ENCODE results near the gene DNAAF5. TPM values are rescaled to one million over a fixed set of nuclear protein-coding genes. Genes with fewer than 3 reads are reported as not detected.

Gene DNAAF5
- total RNA-seq, 2 experiments from 2014 or later: 42.6 to 58.5 TPM

GRCh38 chr7:746155-747061 lies 19.9 kb downstream of the DNAAF5 start:
- Histone ChIP-seq H3K4me3 (ENCODE audit: low read depth, low read length, poor library complexity, severe bottlenecking) (no peak overlapping the region), H3K79me2 (ENCODE audit: insufficient read depth, low read depth, low read length) (no peaks in the 10 kb centered on the region), H3K27ac (ENCODE audit: low read depth, low read length, poor library complexity, severe bottlenecking) (no peak overlapping the region), H3K9me3 (ENCODE audit: low read length) (no peaks in the 10 kb centered on the region), H3K9me2 (ENCODE audit: insufficient read depth, low read length) (no peaks in the 10 kb centered on the region), H3K4me2 (ENCODE audit: low read length) (no peak overlapping the region), H2AFZ (ENCODE audit: low read length) (no peak overlapping the region), H3K36me3 (ENCODE audit: insufficient read depth, low read length) (peaks cover 59% of the 10 kb centered on the region), H3K4me1 (ENCODE audit: insufficient read depth, low read length, poor library complexity, severe bottlenecking) (no peaks in the 10 kb centered on the region), H4K20me1 (ENCODE audit: insufficient read depth, low read length) (no peaks in the 10 kb centered on the region)
- no peak for TF ChIP-seq CTCF (conservative IDR thresholded peaks at IDR 0.05; ENCODE audit: low read length)
- TF ChIP-seq EZH2phosphoT487 (IDR thresholded peaks at IDR 0.05; ENCODE audit: borderline replicate concordance, low read depth, low read length): no peak
- DNase-seq (ENCODE audit: low spot score): no peak
- intact Hi-C loops (cut with micrococcal nuclease; ENCODE audit: unreplicated experiment): no loop called here
- BruUV-seq (replicated peaks): no TSS peak
- CTCF ChIA-PET (ENCODE audit: unreplicated experiment): no interaction called here
- POLR2A ChIA-PET: no interaction called here

GRCh38 chr7:747186-747585 lies 20.7 kb downstream of the DNAAF5 start:
- Histone ChIP-seq H4K20me1 (ENCODE audit: insufficient read depth, low read length) (no peaks in the 10 kb centered on the region), H3K4me2 (ENCODE audit: low read length) (no peak overlapping the region), H3K4me1 (ENCODE audit: insufficient read depth, low read length, poor library complexity, severe bottlenecking) (no peaks in the 10 kb centered on the region), H3K9me3 (ENCODE audit: low read length) (no peaks in the 10 kb centered on the region), H2AFZ (ENCODE audit: low read length) (no peak overlapping the region), H3K9me2 (ENCODE audit: insufficient read depth, low read length) (no peaks in the 10 kb centered on the region), H3K4me3 (ENCODE audit: low read depth, low read length, poor library complexity, severe bottlenecking) (no peak overlapping the region), H3K79me2 (ENCODE audit: insufficient read depth, low read depth, low read length) (no peaks in the 10 kb centered on the region), H3K36me3 (ENCODE audit: insufficient read depth, low read length) (peaks cover 58% of the 10 kb centered on the region), H3K27ac (ENCODE audit: low read depth, low read length, poor library complexity, severe bottlenecking) (no peak overlapping the region)
- DNase-seq (ENCODE audit: low spot score): no peak
- TF ChIP-seq EZH2phosphoT487 (IDR thresholded peaks at IDR 0.05; ENCODE audit: borderline replicate concordance, low read depth, low read length): no peak
- TF ChIP-seq CTCF (conservative IDR thresholded peaks at IDR 0.05; ENCODE audit: low read length): no peak
- ChIA-PET POLR2A (no interaction called here), CTCF (ENCODE audit: unreplicated experiment) (no interaction called here)
- intact Hi-C loops (cut with micrococcal nuclease; ENCODE audit: unreplicated experiment): no loop called here
- no TSS peak for BruUV-seq (replicated peaks)

DNA sequence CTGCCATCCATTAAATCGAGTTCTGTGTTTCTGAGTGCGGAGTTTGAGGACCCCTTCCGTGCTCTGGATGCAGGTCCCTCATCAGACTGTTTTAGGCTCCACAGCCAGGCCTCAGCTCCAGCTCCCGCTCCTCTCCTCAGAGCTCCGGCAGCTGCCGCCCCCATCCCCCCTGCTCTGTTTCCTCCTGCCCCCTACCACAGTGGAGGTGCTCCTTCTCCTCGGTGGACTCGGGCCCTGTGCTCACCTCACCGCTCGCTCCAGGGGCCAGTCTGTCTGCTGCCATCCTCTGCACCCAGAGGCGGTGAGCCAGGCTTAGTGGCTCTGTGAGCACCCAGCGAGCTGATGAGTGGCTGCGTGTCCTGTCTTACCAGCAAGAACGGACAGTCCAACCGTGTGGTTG lies 21.9 kb downstream of the DNAAF5 start:
- ChIA-PET POLR2A (interaction anchor here (0.6 kb wide), 1 partner anchor 52 kb away, joined by 4 read pairs; no protein-coding TSS in a partner anchor), CTCF (ENCODE audit: unreplicated experiment) (interaction anchor here (0.6 kb wide), 2 partner anchors 13 to 848 kb away, joined by 4 to 19 read pairs; no protein-coding TSS in a partner anchor)
- H3K36me3 ChIP-seq (ENCODE audit: insufficient read depth, low read length): peaks cover 58% of the 10 kb centered on the region
- H4K20me1 ChIP-seq (ENCODE audit: insufficient read depth, low read length): no peaks in the 10 kb centered on the region
- H3K27ac ChIP-seq (ENCODE audit: low read depth, low read length, poor library complexity, severe bottlenecking): no peak overlapping the region
- no peaks in the 10 kb centered on the region for H3K79me2 ChIP-seq (ENCODE audit: insufficient read depth, low read depth, low read length)
- no peaks in the 10 kb centered on the region for H3K9me3 ChIP-seq (ENCODE audit: low read length)
- no peak overlapping the region for H2AFZ ChIP-seq (ENCODE audit: low read length)
- intact Hi-C loops (cut with micrococcal nuclease; ENCODE audit: unreplicated experiment): no loop called here
- TF ChIP-seq CTCF (conservative IDR thresholded peaks at IDR 0.05; ENCODE audit: low read length) (no peak), EZH2phosphoT487 (IDR thresholded peaks at IDR 0.05; ENCODE audit: borderline replicate concordance, low read depth, low read length) (no peak)
- no peaks in the 10 kb centered on the region for H3K9me2 ChIP-seq (ENCODE audit: insufficient read depth, low read length)
- H3K4me3 ChIP-seq (ENCODE audit: low read depth, low read length, poor library complexity, severe bottlenecking): no peak overlapping the region
- BruUV-seq (replicated peaks): no TSS peak
- H3K4me1 ChIP-seq (ENCODE audit: insufficient read depth, low read length, poor library complexity, severe bottlenecking): no peaks in the 10 kb centered on the region
- DNase-seq (ENCODE audit: low spot score): no peak
- no peak overlapping the region for H3K4me2 ChIP-seq (ENCODE audit: low read length)
